ENCODE measurements around the gene SMG7.
A peak's percentile ranks its signal among the peaks of the same experiment; 100 is the strongest.

Gene SMG7

GRCh38 chr1:183586926-183587325 is 114.6 kb downstream of the SMG7 start:
- DNase-seq (ENCODE audit: low spot score) (no peak), FAIRE-seq (no peak)

GRCh38 chr1:183588827-183589226 is 116.5 kb downstream of the SMG7 start:
- no peak for FAIRE-seq
- no peak for DNase-seq (ENCODE audit: low spot score)

- DNase-seq (ENCODE audit: low spot score) = no peak
- no peak for FAIRE-seq
Measured at GRCh38 chr1:183589384-183589783, 117.1 kb downstream of the SMG7 start.

GRCh38 chr1:183589874-183590243 is 117.6 kb downstream of the SMG7 start:
- DNase-seq (ENCODE audit: low spot score) (no peak), FAIRE-seq (no peak)

DNA sequence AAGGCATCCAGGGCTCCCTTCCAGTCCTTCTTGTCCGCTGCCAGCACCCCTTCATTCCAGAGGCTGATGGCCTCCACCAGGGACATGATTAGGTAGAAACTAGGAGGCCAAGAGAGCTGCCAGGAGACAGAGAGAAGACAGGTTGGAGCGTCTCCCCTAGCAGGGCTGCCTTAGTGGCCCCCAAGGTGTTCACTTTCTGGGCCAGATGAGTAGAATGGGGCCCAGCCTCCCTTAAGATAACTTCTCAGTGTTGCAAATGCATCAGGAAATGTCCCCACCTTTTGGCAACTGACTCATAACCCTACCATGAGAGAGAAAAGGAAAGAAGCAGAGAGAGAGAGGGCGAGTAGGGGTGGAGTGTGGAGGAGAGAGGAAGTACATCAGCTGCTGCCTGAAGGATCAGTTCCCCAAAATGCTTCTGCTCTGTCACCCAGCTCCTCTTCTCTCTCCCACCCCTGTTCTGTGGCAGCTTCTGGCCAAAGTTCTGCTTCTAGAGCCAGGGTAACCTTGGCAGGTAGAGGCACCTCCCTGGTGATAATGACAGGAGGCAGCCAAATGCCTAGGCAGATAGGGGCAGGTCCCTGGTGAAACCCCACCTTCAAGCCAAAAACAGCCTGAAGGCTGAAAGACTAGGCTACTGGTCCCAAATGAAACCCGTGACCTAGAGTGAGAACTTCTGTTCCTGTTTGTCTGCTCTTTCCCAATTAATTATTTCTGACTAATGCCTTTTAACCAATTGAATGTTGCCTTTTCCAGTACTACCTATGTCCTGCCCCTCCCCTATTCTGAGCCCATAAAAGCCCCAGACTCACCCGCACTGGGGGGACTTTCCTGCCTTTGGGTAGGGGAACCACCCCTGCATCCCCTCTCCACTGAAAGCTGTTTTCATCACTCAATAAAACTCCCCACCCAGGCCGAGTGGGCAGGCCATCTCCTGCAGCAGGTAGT is 118.2 kb downstream of the SMG7 start, which contains the start of gene NCF2:
Gene NCF2, minus strand, starts transcription at position 216 of the 948 bp plus-strand sequence. Its CDS starts 130 bp downstream, at position 86.
- DNase-seq (ENCODE audit: low spot score) (no peak), FAIRE-seq (no peak)

DNA sequence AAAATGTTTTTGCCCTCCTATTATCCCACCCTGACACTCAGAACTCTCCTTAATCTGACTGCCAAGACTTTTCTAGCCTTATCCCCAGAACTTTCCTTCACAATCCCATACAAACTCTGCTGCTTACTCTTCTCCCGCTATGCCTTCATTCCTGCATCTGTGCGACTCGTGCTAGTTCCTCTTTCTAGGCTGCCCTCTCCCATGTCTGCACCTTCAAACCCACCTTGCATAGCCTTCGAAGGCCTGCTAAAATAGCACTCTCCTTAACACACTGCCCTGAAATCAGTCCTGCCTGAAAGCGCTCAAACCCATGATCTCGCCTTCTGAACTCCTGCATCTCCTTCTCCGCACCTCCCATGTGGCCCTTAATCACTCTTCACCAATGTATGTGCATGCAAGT is 120.4 kb downstream of the SMG7 start:
- FAIRE-seq (no peak), DNase-seq (ENCODE audit: low spot score) (no peak)

- FAIRE-seq (no peak), DNase-seq (ENCODE audit: low spot score) (no peak)
Measured at GRCh38 chr1:183593356-183593755, 121.1 kb downstream of the SMG7 start.

- FAIRE-seq (no peak), DNase-seq (ENCODE audit: low spot score) (no peak)
Measured at GRCh38 chr1:183595537-183595936, 123.2 kb downstream of the SMG7 start.

DNA sequence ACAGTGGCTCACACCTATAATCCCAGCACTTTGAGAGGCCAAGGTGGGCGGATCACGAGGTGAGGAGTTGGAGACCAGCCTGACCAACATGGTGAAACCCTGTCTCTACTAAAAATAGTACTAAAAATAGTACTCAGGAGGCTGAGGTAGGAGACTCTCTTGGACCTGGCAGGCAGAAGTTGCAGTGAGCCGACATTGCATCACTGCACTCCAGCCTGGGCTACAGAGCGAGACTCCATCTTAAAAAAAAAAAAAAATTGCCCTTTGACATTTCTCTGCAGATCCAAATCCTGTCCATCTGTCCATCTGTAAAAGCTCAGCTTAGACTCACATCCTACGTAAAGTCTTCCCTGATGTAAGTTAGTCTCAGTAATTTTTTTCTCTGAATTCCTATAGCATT is 124.2 kb downstream of the SMG7 start:
- no peak for FAIRE-seq

DNA sequence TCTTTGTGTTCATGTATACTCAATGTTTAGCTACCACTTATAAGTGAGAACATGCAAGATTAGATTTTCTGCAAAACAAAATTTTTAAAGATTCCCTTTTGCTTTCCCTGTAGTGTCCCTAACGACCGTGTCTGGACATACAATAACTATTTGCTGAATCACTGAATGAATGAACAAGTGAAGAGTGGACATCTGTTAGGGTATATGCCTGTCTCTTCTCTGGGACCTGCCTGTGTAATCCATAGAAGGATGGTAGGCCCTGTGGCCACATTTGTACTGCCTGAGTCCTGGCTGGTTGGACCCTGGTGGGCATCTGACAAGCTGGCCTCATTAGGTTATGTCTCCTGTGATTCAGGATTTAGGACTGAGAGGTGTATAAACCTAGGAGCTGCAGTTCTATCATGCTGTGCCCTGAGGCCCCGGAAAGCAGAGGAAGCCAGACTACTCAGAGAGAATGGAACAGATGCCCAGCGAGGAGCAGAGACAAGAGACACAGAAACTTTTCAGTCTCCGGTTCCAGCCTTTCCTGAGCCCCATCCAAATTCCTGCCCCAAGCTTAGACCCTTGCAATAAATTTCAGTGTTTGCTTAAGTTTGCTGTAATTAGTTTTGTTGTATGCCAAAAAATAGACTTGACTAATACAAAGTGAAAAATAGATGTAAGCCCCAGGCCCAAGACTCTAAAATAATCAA is 125.5 kb downstream of the SMG7 start:
- no peak for FAIRE-seq
- no peak for DNase-seq (ENCODE audit: low spot score)

More for the DNA sequence above, 124.2 kb downstream of the SMG7 start:
- DNase-seq (ENCODE audit: low spot score) = no peak

DNA sequence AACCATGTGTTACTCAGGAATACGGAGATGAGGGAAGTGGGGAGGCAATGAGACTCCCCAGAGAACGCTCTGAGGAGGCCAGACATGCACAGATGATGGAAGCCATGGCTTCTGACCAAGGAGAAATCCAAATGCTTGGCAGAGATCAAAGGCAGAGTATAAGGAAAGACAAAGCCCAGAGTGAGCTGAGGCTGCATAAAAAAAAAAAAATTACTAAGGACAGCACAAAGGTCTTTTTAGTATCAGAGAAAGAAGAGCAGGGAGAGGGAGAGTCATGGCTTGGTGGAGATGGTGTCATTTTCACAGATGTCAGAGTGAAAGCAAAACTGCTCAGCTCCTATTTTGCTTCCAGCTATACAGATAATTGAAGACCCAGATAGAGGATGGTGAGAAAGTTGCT is 126.1 kb downstream of the SMG7 start:
- FAIRE-seq = no peak
- no peak for DNase-seq (ENCODE audit: low spot score)

GRCh38 chr1:183600136-183600535 is 127.8 kb downstream of the SMG7 start:
- DNase-seq (ENCODE audit: low spot score) = peak; percentile 30
- FAIRE-seq = no peak

DNA sequence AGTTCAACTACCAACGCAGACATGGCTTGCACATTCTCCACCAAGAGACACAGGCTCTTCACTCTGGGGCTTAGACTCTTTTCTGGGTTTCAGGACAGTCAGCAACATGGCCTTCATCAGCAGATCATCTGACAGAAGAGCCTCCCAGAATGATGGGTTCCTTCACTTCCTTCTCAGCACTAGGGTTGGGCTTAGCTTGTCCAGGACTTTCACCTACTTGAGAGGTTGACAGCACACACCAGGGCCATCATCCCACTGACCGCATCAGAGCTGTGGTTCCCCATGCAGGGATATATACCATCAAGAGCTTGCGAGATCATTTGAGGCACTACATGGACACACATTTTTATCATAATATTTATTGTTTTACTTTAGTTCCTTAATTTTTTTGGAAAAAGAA is 128.3 kb downstream of the SMG7 start:
- no peak for FAIRE-seq
- DNase-seq (ENCODE audit: low spot score) = no peak

DNA sequence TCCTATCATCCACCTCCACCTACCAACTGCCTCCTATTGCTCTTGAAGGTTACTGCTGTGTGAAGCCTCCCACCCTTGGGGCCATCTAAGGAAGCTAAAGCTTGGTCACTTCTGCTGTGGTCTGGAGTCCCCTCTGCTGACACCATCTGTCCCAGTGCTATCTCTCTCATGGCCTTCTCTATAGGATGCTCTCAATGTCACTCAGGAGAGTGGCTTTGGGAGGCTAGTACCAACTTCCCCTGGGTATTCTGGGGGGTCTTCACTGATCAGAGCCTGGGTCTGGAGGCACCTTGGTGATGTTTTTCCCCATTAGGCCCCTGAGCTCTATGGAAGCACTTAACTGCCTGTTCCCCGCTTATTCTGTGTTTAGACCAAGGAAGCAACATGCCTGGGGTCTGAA is 130.2 kb downstream of the SMG7 start:
- DNase-seq (ENCODE audit: low spot score) = no peak
- no peak for FAIRE-seq
